HG02678 (cell line): ENCODE measurements around the gene PHOSPHO1.

Experiments
- ATAC-seq: cut with Tn5 transposase; IDR thresholded peaks from one replicate; pipeline ENCODE4 v1.9.1; 2021; ENCODE audit warnings: mild to moderate bottlenecking, moderate library complexity; ENCODE audit not compliant: unreplicated experiment

Gene PHOSPHO1

GRCh38 chr17:49244839-49245238 lies 14.3 kb upstream of the PHOSPHO1 start:
- ATAC-seq: no peak

DNA sequence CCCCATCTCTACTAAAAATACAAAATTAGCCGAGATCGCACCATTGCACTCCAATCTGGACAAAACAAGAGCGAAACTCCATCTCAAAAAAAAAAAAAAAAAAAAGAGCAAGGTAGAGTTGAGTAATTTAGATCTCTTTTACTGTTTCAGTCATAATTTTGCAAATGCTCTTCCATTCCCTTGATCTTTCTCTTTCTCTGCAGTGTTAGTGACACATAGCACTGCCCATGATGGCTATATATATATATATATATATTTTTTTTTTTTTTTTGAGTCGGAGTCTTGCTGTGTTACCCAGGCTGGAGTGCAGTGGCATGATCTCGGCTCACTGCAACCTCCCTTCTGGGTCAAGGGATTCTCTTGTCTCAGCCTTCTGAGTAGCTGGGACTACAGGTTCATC lies 12.2 kb upstream of the PHOSPHO1 start:
- no peak for ATAC-seq

DNA sequence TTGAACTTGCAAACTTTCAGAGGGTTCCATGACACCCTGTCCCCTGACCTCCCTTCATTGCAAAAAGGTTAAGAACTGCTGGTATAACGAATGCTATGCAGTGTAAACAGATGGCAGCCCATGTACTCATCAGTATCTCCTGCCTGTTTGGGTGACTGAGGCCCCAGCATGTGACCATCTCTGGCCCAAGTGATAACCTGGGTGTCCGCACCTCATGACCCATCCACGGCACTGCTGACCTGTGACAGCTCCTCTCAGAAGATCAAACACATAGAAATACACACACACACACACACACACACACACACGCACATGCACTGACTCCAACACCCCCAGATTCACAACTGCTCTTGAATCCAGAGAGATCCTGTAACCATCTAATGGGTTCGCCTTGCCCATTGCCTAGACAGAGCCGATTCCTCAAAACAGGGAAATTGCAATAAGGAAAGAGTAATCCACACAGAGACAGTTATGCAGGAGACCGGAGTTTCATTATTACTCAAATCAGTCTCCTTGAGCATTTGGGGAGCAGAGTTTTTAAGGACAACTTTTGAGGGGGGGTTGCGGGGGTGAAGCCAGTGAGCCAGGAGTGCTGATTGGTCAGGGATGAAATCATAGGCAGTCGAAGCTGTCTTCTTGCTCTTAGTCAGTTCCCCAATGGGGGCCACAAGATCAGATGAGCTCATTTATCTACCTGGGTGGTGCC lies 11.3 kb upstream of the PHOSPHO1 start:
- no peak for ATAC-seq

- ATAC-seq: no peak
Observed at GRCh38 chr17:49241040-49241439, 10.5 kb upstream of the PHOSPHO1 start.

DNA sequence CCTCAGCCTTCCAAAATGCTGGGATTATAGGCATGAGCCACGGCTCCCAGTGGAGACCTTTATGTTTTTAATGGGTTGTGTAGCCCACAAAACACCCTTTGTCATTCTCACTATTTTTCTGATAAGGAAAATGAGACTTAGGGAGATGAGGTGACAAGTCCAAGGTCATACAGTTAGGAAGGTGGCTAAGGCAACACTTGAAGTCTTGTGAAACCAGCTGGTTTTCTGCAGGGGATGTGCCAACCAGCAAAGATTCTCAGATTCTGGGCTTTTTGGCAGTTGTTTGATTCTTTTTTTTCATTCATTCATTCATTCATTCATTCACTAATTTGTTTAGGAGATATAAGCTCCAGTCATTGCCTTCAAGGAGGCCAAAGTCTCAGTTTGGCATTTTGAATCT lies 10.0 kb upstream of the PHOSPHO1 start:
- ATAC-seq: no peak

- no peak for ATAC-seq
Observed at GRCh38 chr17:49239963-49240362, 9.4 kb upstream of the PHOSPHO1 start.

- ATAC-seq: no peak
Observed at GRCh38 chr17:49235896-49236295, 5.3 kb upstream of the PHOSPHO1 start.

DNA sequence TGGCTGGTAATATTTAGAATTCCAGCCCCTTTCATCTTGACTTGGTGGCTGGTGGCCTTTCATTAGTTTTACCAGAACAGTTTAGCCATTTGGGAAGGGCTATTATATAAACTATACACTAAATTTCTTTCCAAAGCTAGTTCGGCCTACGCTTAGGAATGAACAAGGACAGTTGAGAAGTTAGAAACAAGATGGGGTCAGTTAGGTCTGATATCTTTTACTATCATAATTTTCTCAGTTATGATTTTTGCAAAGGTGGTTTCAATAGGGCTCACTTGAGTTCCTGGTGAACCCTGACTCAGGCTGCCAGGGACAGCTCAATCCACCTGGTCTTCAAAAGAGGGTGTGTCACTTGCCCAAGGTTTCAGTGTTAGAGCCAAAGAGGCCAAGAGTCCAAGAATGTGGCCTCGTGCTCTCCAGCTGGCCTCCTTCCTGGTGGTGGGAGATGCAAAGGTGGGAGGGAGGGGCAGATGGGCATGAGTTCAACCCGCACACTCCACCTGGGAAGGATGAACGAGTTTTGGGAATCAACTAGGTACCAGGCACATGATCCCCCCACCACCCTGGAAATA lies 4.0 kb upstream of the PHOSPHO1 start:
- ATAC-seq: no peak

GRCh38 chr17:49231563-49231894 lies 942 bp upstream of the PHOSPHO1 start:
- ATAC-seq: no peak

GRCh38 chr17:49229805-49230600 lies 584 bp downstream of the PHOSPHO1 start:
- ATAC-seq: no peak

DNA sequence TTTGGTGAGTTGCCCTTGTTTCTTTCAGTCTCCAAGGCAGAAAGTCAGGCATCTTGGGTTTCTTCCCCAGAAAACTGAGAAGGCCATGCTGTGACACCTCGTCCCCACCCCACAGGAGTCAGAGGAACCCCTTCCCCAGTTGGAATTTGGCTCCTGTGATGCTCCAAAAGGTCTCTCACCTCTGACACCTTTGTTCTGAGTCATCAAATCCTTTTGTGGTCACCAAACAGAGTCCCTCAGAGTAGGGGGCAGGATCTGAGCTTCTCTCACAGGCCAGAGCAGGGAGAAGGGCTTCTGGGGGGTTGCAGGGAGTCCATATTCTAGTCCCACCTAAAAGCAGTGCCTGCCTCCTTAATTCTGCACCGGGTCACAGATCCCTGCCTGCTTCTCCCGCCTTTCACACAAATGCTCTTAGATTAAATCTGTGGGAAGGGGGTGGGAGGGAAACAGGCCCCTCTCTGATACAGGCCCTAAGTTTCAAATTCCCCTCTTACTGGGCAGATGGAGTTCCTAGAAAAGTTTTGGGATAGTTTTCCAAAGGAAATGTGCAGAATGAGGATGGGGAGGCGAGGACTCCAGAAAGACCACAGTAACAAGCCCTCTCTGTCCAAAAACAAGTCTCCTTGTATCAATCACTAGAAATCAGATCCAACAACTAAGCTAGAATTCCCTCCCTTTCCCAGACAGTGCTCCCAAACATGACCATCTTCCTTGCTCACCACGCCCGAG lies 1.3 kb downstream of the PHOSPHO1 start:
- no peak for ATAC-seq

- ATAC-seq: no peak
Observed at GRCh38 chr17:49227436-49228261, 2.9 kb downstream of the PHOSPHO1 start.

GRCh38 chr17:49226771-49227435 lies 3.7 kb downstream of the PHOSPHO1 start:
- ATAC-seq: no peak

DNA sequence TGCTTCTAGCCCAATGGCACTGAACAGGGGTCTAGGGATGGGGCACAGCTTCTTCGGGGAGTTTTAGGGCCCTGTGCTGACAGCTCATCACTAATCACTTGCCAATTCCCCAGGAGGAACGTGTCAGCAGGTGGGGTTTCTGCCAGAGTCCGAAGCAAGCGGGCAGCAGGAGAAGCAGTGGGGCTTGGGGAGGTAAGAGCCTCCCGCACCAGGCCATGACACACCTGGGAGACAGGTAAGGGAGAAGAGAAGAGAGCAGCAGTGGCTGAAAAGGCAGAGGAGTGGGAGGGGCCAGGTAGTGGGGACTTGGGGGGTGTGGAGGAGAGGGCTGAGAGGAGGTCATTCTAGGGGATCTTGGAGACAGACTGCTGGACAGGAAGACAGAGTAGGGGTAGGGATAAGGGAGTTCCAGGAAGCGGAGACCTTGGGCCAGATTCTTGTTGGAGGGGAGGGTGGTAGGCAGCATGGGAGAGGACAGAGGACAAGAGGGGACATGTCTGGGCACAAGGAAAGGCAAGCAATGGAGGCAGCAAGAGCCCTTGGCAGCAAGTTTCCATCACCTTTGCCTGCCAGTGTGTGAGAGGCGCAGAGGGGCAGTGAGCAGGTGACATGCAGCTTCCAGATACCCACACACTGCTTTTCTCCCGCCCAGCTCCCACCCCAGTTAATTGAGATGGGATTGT lies 4.9 kb downstream of the PHOSPHO1 start:
- no peak for ATAC-seq

- no peak for ATAC-seq
Observed at GRCh38 chr17:49224997-49225337, 5.6 kb downstream of the PHOSPHO1 start.

GRCh38 chr17:49224198-49224996 lies 6.2 kb downstream of the PHOSPHO1 start:
- ATAC-seq: no peak

DNA sequence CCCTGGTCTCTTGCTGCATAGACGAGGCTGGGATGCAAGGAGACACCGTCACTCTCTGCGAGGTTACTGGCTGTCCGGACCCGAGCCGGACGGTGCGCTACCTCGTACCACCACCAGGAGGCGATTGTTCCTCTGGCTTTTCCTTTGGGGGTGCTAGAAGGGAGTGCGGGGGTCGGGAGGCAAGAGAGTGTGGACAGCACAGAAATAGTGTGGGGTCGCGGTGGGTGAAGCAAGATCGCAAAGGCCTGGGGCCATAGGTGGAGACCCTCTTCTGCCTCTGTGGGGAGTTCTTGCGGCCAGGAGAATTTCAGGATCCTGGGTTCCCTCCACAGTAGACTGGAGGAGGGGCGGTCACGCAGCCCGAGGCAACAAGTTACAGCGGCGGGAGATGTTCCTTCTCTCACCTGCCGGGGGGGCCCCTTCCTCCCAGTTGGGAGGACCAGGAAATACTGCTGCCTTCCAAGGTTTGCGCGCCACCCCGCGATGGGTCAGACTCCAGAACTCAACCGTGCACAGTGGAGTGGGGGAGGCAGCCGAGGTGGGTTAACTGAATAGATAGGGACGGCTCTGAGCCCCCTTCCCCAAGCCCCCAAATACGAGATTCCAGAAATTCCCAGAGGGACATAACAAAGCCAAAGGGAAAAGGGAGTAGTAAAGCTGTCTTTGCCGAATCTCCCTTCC lies 6.9 kb downstream of the PHOSPHO1 start:
- ATAC-seq: no peak

- ATAC-seq: no peak
Observed at GRCh38 chr17:49223168-49223516, 7.4 kb downstream of the PHOSPHO1 start.
